GM12878 (cell line): Measurements from ENCODE around the gene COL18A1. TPM values are rescaled to one million over a fixed set of nuclear protein-coding genes. Genes with fewer than 3 reads are reported as not detected.

Source experiments
- ATF3 ChIP-seq: IDR thresholded peaks from 2 replicates; pipeline ENCODE4 v1.6.1; 2011; ENCODE audit warnings: low read depth, mild to moderate bottlenecking, low read length, moderate library complexity, borderline replicate concordance; ENCODE audit errors: extremely low read depth
- ATF7 ChIP-seq: fragments of 450-650 bp; IDR thresholded peaks from 2 replicates; pipeline ENCODE4 v1.6.1; 2016; ENCODE audit warnings: low read depth, mild to moderate bottlenecking
- BCL11A ChIP-seq: IDR thresholded peaks from 2 replicates; pipeline ENCODE4 v1.6.1; 2011; ENCODE audit warnings: low read depth, low read length
- EGR1 ChIP-seq, 2 experiments: IDR thresholded peaks; 1 replicate in 1 of 2; 2 replicates in 1 of 2; pipeline ENCODE4 v1.6.1; 2011 to 2012; ENCODE audit warnings: low read depth in 2 of 2, low read length in 2 of 2, borderline replicate concordance in 1 of 2, mild to moderate bottlenecking in 1 of 2, moderate library complexity in 1 of 2
- ESRRA ChIP-seq: IDR thresholded peaks from 2 replicates; pipeline ENCODE4 v1.6.1; 2012; ENCODE audit warnings: mild to moderate bottlenecking, low read length, improper control_type of control experiment
- IKZF2 ChIP-seq, 2 experiments: fragments of 450-650 bp; IDR thresholded peaks; 2 replicates each; pipeline ENCODE4 v1.6.1; 2017; ENCODE audit warnings: mild to moderate bottlenecking in 2 of 2, moderate library complexity in 2 of 2
- KDM1A ChIP-seq: fragments of 200-600 bp; sonication (generic); IDR thresholded peaks from 2 replicates; pipeline ENCODE4 v1.6.1; 2016; ENCODE audit warnings: borderline replicate concordance
- MTA3 ChIP-seq: IDR thresholded peaks from 2 replicates; pipeline ENCODE4 v1.6.1; 2012; ENCODE audit warnings: low read length, inconsistent platforms, borderline replicate concordance
- NFIC ChIP-seq: IDR thresholded peaks from 2 replicates; pipeline ENCODE4 v1.6.1; 2012; ENCODE audit warnings: low read depth, mild to moderate bottlenecking, inconsistent platforms, low read length, moderate library complexity
- NFYB ChIP-seq: IDR thresholded peaks from 2 replicates; pipeline ENCODE4 v1.6.1; 2011; ENCODE audit warnings: low read depth, mild to moderate bottlenecking, low read length, improper control_type of control experiment, moderate library complexity; ENCODE audit not compliant: insufficient read depth
- SMAD5 ChIP-seq: IDR thresholded peaks from 2 replicates; pipeline ENCODE4 v1.6.1; 2016; ENCODE audit warnings: antibody characterized with exemption, low read depth
- TCF12 ChIP-seq: IDR thresholded peaks from 2 replicates; pipeline ENCODE4 v1.6.1; 2011; ENCODE audit warnings: low read depth, mild to moderate bottlenecking, low read length
- ZBED1 ChIP-seq: IDR thresholded peaks from 2 replicates; pipeline ENCODE4 v1.6.1; 2016; ENCODE audit warnings: borderline replicate concordance
- ZBTB4 ChIP-seq: fragments of 450-650 bp; formaldehyde crosslinking; IDR thresholded peaks from 2 replicates; pipeline ENCODE4 v1.4.0; 2022; ENCODE audit warnings: mild to moderate bottlenecking, moderate library complexity
- ZZZ3 ChIP-seq: IDR thresholded peaks from 2 replicates; pipeline ENCODE4 v1.6.1; 2011; ENCODE audit warnings: low read depth; ENCODE audit not compliant: control insufficient read depth, insufficient read length
- polyA plus RNA-seq, 11 experiments: library from polyadenylated mRNA; depleted of rRNA in 4 of 11; unstranded in 6 of 11; stranded (reverse) in 5 of 11; fragments of >200 nt; fragmentation: Nextera tagmentation in 4 of 11; fragmentation: Illumina TruSeq in 1 of 11; extraction: Ambion mirVana in 4 of 11; extraction: Trizol in 1 of 11; gene quantifications; 1 replicate in 1 of 11; 2 replicates in 10 of 11; pipeline versions ENCODE4 v1.2.1 to v1.2.3, GENCODE V29; 2011 to 2016; ENCODE audit warnings: inconsistent platforms in 2 of 11, missing spikeins in 2 of 11, low read depth in 1 of 11
- total RNA-seq, 4 experiments: library from RNA; depleted of rRNA in 3 of 4; stranded (reverse); fragments of >200 nt in 3 of 4; fragmentation: Illumina TruSeq in 1 of 4; extraction: Trizol in 1 of 4; gene quantifications; 2 replicates each; pipeline versions ENCODE4 v1.2.1 to v1.2.3, GENCODE V29; 2013 to 2021
- TF ChIP-seq, protein P1 (sequence below): fragments of 450-650 bp; IDR thresholded peaks from 2 replicates; pipeline ENCODE4 v1.6.1; 2016; ENCODE audit warnings: mild to moderate bottlenecking
- TF ChIP-seq, protein P2 (sequence below): IDR thresholded peaks from 2 replicates; pipeline ENCODE4 v1.6.1; 2011; ENCODE audit warnings: borderline replicate concordance, low read depth, mild to moderate bottlenecking, moderate library complexity, low read length; ENCODE audit not compliant: insufficient read depth, poor library complexity, severe bottlenecking
- TF ChIP-seq, protein P3 (sequence below): fragments of 450-650 bp; IDR thresholded peaks from 2 replicates; pipeline ENCODE4 v1.6.1; 2018; ENCODE audit warnings: mild to moderate bottlenecking, low read depth, moderate library complexity; ENCODE audit not compliant: partially characterized antibody
- TF ChIP-seq, protein P4 (sequence below): fragments of 450-650 bp; IDR thresholded peaks from 2 replicates; pipeline ENCODE4 v1.6.1; 2014; ENCODE audit warnings: mild to moderate bottlenecking

Gene COL18A1
- total and polyA plus RNA-seq, 10 of the 15 experiments (the other 5 are each of a cell fraction or from before 2014, with no cell fraction given) = under 0.01 to 0.49 (median 0.09) TPM; not detected in 3

- TF ChIP-seq, protein P1, sequence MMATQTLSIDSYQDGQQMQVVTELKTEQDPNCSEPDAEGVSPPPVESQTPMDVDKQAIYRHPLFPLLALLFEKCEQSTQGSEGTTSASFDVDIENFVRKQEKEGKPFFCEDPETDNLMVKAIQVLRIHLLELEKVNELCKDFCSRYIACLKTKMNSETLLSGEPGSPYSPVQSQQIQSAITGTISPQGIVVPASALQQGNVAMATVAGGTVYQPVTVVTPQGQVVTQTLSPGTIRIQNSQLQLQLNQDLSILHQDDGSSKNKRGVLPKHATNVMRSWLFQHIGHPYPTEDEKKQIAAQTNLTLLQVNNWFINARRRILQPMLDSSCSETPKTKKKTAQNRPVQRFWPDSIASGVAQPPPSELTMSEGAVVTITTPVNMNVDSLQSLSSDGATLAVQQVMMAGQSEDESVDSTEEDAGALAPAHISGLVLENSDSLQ = 0 out of 2 replicates have a peak, but pooled peaks have one; percentile 7
- TF ChIP-seq ATF7 = no peak
- TF ChIP-seq ZBTB4 (CRISPR knock-in tag) = no peak
- TF ChIP-seq ESRRA = no peak
- TF ChIP-seq, protein P2, sequence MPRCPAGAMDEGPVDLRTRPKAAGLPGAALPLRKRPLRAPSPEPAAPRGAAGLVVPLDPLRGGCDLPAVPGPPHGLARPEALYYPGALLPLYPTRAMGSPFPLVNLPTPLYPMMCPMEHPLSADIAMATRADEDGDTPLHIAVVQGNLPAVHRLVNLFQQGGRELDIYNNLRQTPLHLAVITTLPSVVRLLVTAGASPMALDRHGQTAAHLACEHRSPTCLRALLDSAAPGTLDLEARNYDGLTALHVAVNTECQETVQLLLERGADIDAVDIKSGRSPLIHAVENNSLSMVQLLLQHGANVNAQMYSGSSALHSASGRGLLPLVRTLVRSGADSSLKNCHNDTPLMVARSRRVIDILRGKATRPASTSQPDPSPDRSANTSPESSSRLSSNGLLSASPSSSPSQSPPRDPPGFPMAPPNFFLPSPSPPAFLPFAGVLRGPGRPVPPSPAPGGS = no peak
- TF ChIP-seq ZZZ3 = no peak
- TF ChIP-seq NFYB = no peak
- no peak for TF ChIP-seq SMAD5
- TF ChIP-seq TCF12 = no peak
- TF ChIP-seq, protein P3, sequence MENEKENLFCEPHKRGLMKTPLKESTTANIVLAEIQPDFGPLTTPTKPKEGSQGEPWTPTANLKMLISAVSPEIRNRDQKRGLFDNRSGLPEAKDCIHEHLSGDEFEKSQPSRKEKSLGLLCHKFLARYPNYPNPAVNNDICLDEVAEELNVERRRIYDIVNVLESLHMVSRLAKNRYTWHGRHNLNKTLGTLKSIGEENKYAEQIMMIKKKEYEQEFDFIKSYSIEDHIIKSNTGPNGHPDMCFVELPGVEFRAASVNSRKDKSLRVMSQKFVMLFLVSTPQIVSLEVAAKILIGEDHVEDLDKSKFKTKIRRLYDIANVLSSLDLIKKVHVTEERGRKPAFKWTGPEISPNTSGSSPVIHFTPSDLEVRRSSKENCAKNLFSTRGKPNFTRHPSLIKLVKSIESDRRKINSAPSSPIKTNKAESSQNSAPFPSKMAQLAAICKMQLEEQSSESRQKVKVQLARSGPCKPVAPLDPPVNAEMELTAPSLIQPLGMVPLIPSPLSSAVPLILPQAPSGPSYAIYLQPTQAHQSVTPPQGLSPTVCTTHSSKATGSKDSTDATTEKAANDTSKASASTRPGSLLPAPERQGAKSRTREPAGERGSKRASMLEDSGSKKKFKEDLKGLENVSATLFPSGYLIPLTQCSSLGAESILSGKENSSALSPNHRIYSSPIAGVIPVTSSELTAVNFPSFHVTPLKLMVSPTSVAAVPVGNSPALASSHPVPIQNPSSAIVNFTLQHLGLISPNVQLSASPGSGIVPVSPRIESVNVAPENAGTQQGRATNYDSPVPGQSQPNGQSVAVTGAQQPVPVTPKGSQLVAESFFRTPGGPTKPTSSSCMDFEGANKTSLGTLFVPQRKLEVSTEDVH = no peak
- no peak for TF ChIP-seq KDM1A
- no peak for TF ChIP-seq NFIC
- no peak for TF ChIP-seq BCL11A
- 0 out of 2 replicates have a peak, but pooled peaks have one; percentile 5 for TF ChIP-seq ATF3
- TF ChIP-seq EGR1 (IDR thresholded peaks at IDR 0.05; ENCODE audit: borderline replicate concordance in 1 of 2, low read depth in 2 of 2, low read length in 2 of 2) = peak in 1 of 2 experiments; percentile 55; a peak in 1 of 3 replicates
- TF ChIP-seq, protein P4, sequence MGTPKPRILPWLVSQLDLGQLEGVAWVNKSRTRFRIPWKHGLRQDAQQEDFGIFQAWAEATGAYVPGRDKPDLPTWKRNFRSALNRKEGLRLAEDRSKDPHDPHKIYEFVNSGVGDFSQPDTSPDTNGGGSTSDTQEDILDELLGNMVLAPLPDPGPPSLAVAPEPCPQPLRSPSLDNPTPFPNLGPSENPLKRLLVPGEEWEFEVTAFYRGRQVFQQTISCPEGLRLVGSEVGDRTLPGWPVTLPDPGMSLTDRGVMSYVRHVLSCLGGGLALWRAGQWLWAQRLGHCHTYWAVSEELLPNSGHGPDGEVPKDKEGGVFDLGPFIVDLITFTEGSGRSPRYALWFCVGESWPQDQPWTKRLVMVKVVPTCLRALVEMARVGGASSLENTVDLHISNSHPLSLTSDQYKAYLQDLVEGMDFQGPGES = no peak
- TF ChIP-seq ZBED1 = no peak
- no peak for TF ChIP-seq MTA3
- TF ChIP-seq IKZF2 (IDR thresholded peaks at IDR 0.05) = peak; percentile 34 to 63; a peak in 3 of 4 replicates
These were observed 136.5 kb downstream of the COL18A1 start (continued) for GRCh38 chr21:45541221-45542039.
